HepG2 (cell line): Measurements from ENCODE around the gene HECTD1. TPM values are rescaled to one million over a fixed set of nuclear protein-coding genes. Genes with fewer than 3 reads are reported as not detected.

Experiments used
- AKAP8 ChIP-seq: sonication (generic); formaldehyde crosslinking; IDR thresholded peaks from 2 replicates; pipeline ENCODE4 v1.5.1; 2020; ENCODE audit warnings: mild to moderate bottlenecking, missing genetic modification reagents
- ATF7-NPFF ChIP-seq: sonication (generic); formaldehyde crosslinking; IDR thresholded peaks from 2 replicates; pipeline ENCODE4 v1.8.1; 2023; ENCODE audit warnings: mild to moderate bottlenecking, low read depth, missing genetic modification reagents, moderate library complexity
- GABPA ChIP-seq, 2 experiments: IDR thresholded peaks; 2 replicates each; pipeline ENCODE4 v1.6.1; 2011 to 2016; ENCODE audit warnings: low read depth in 2 of 2, low read length in 1 of 2, missing biosample characterization in 1 of 2, missing genetic modification characterization in 1 of 2
- MIER3 ChIP-seq: IDR thresholded peaks from 2 replicates; pipeline ENCODE4 v1.6.1; 2016; ENCODE audit warnings: missing compliant biosample characterization, borderline replicate concordance
- MXD4 ChIP-seq: IDR thresholded peaks from 2 replicates; pipeline ENCODE4 v1.6.1; 2016; ENCODE audit warnings: mild to moderate bottlenecking, missing biosample characterization, missing genetic modification reagents
- NCOA2 ChIP-seq: sonication (generic); formaldehyde crosslinking; IDR thresholded peaks from 2 replicates; pipeline ENCODE4 v1.8.0; 2022; ENCODE audit warnings: inconsistent platforms
- NR1H2 ChIP-seq: sonication (generic); formaldehyde crosslinking; IDR thresholded peaks from 2 replicates; pipeline ENCODE4 v1.8.1; 2022; ENCODE audit warnings: low read depth, missing genetic modification reagents, borderline replicate concordance
- SRF ChIP-seq: IDR thresholded peaks from 2 replicates; pipeline ENCODE4 v1.6.1; 2011; ENCODE audit warnings: mild to moderate bottlenecking, low read depth, low read length, moderate library complexity
- ZEB1 ChIP-seq: IDR thresholded peaks from 2 replicates; pipeline ENCODE4 v1.6.1; 2012; ENCODE audit warnings: mild to moderate bottlenecking, low read depth, inconsistent platforms; ENCODE audit not compliant: insufficient replicate concordance
- ZNF136 ChIP-seq: sonication (generic); formaldehyde crosslinking; IDR thresholded peaks from 2 replicates; pipeline ENCODE4 v1.8.1; 2022; ENCODE audit warnings: low read depth, mild to moderate bottlenecking, moderate library complexity, missing genetic modification reagents
- ZNF569 ChIP-seq: sonication (generic); formaldehyde crosslinking; IDR thresholded peaks from 2 replicates; pipeline ENCODE4 v1.5.0; 2020; ENCODE audit warnings: mild to moderate bottlenecking, missing genetic modification reagents, moderate library complexity, borderline replicate concordance
- polyA plus RNA-seq, 8 experiments: library from polyadenylated mRNA; depleted of rRNA in 3 of 8; stranded (reverse) in 7 of 8; unstranded in 1 of 8; fragments of >200 nt; fragmentation: Illumina TruSeq in 4 of 8; extraction: Trizol in 4 of 8; gene quantifications; 2 replicates each; pipeline versions ENCODE4 v1.2.1 to v1.2.3, GENCODE V29; 2011 to 2016; ENCODE audit warnings: low read depth in 4 of 8, missing spikeins in 1 of 8, mixed read lengths in 1 of 8; ENCODE audit not compliant: insufficient read depth in 1 of 8
- total RNA-seq, 5 experiments: library from RNA; depleted of rRNA; stranded (reverse); fragments of >200 nt; fragmentation: Illumina TruSeq; extraction: Trizol; gene quantifications; 2 replicates each; pipeline ENCODE4 v1.2.3, GENCODE V29; 2016; ENCODE audit warnings: low read depth in 1 of 5
- TF ChIP-seq, protein P1 (sequence below), 2 experiments: fragments of 450-650 bp in 1 of 2; sonication (generic) in 1 of 2; formaldehyde crosslinking in 1 of 2; IDR thresholded peaks; 2 replicates each; pipeline versions ENCODE4 v1.6.1 to v1.8.0; 2016 to 2022; ENCODE audit warnings: antibody characterized with exemption in 1 of 2, mild to moderate bottlenecking in 1 of 2, missing genetic modification reagents in 1 of 2
- TF ChIP-seq, protein P2 (sequence below): sonication (generic); formaldehyde crosslinking; IDR thresholded peaks from 2 replicates; pipeline ENCODE4 v1.4.0; 2020; ENCODE audit warnings: missing genetic modification reagents
- TF ChIP-seq, protein P3 (sequence below): sonication (generic); formaldehyde crosslinking; IDR thresholded peaks from 2 replicates; pipeline ENCODE4 v1.5.0; 2020; ENCODE audit warnings: missing genetic modification reagents
- TF ChIP-seq, protein P4 (sequence below), 2 experiments: fragments of 450-650 bp in 1 of 2; sonication (generic) in 1 of 2; formaldehyde crosslinking; IDR thresholded peaks; 2 replicates each; pipeline versions ENCODE4 v1.5.0 to v1.8.0; 2020 to 2022; ENCODE audit warnings: mild to moderate bottlenecking in 1 of 2, missing genetic modification reagents in 1 of 2

The HECTD1 gene
- total and polyA plus RNA-seq, 2 of the 13 experiments (the other 11 are each of a cell fraction or from before 2014, with no cell fraction given), result 312 to 560 TPM

DNA sequence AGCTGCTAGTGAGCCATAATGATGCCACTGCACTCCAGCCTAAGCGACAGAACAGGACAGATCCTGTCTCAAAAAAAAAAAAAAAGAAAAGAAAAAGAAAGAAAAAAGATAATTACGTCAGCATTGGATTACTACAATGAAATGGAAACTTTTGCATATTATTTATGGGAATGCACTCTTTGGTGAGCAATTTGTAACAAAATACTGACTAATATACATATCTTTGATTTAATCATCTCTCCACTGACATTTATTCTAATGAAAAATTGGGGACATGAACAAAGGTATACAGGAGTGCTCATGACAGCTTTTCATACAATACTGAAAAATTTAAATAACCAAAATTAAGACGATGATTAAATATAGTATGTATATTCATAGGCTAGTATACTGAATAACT lies 27.9 kb upstream of the HECTD1 start (continued):
- TF ChIP-seq NCOA2 (CRISPR knock-in tag) (no peak), SRF (no peak), ZNF569 (CRISPR knock-in tag) (no peak), MXD4 (CRISPR knock-in tag) (no peak), AKAP8 (CRISPR knock-in tag) (no peak), ZNF136 (CRISPR knock-in tag) (no peak), NR1H2 (CRISPR knock-in tag) (no peak), MIER3 (CRISPR knock-in tag) (no peak), GABPA (IDR thresholded peaks at IDR 0.05; ENCODE audit: low read depth, low read length) (no peak), GABPA (CRISPR knock-in tag; IDR thresholded peaks at IDR 0.05; ENCODE audit: low read depth) (0 out of 2 replicates have a peak, but pooled peaks have one; percentile 10), ATF7-NPFF (CRISPR knock-in tag) (no peak), ZEB1 (no peak)
- TF ChIP-seq, protein P1, sequence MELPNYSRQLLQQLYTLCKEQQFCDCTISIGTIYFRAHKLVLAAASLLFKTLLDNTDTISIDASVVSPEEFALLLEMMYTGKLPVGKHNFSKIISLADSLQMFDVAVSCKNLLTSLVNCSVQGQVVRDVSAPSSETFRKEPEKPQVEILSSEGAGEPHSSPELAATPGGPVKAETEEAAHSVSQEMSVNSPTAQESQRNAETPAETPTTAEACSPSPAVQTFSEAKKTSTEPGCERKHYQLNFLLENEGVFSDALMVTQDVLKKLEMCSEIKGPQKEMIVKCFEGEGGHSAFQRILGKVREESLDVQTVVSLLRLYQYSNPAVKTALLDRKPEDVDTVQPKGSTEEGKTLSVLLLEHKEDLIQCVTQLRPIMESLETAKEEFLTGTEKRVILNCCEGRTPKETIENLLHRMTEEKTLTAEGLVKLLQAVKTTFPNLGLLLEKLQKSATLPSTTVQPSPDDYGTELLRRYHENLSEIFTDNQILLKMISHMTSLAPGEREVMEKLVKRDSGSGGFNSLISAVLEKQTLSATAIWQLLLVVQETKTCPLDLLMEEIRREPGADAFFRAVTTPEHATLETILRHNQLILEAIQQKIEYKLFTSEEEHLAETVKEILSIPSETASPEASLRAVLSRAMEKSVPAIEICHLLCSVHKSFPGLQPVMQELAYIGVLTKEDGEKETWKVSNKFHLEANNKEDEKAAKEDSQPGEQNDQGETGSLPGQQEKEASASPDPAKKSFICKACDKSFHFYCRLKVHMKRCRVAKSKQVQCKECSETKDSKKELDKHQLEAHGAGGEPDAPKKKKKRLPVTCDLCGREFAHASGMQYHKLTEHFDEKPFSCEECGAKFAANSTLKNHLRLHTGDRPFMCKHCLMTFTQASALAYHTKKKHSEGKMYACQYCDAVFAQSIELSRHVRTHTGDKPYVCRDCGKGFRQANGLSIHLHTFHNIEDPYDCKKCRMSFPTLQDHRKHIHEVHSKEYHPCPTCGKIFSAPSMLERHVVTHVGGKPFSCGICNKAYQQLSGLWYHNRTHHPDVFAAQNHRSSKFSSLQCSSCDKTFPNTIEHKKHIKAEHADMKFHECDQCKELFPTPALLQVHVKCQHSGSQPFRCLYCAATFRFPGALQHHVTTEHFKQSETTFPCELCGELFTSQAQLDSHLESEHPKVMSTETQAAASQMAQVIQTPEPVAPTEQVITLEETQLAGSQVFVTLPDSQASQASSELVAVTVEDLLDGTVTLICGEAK (IDR thresholded peaks at IDR 0.05), result no peak
- TF ChIP-seq, protein P1 (CRISPR knock-in tag; IDR thresholded peaks at IDR 0.05), result no peak
- TF ChIP-seq, protein P2, sequence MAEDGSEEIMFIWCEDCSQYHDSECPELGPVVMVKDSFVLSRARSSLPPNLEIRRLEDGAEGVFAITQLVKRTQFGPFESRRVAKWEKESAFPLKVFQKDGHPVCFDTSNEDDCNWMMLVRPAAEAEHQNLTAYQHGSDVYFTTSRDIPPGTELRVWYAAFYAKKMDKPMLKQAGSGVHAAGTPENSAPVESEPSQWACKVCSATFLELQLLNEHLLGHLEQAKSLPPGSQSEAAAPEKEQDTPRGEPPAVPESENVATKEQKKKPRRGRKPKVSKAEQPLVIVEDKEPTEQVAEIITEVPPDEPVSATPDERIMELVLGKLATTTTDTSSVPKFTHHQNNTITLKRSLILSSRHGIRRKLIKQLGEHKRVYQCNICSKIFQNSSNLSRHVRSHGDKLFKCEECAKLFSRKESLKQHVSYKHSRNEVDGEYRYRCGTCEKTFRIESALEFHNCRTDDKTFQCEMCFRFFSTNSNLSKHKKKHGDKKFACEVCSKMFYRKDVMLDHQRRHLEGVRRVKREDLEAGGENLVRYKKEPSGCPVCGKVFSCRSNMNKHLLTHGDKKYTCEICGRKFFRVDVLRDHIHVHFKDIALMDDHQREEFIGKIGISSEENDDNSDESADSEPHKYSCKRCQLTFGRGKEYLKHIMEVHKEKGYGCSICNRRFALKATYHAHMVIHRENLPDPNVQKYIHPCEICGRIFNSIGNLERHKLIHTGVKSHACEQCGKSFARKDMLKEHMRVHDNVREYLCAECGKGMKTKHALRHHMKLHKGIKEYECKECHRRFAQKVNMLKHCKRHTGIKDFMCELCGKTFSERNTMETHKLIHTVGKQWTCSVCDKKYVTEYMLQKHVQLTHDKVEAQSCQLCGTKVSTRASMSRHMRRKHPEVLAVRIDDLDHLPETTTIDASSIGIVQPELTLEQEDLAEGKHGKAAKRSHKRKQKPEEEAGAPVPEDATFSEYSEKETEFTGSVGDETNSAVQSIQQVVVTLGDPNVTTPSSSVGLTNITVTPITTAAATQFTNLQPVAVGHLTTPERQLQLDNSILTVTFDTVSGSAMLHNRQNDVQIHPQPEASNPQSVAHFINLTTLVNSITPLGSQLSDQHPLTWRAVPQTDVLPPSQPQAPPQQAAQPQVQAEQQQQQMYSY (CRISPR knock-in tag), result no peak
- TF ChIP-seq, protein P3, sequence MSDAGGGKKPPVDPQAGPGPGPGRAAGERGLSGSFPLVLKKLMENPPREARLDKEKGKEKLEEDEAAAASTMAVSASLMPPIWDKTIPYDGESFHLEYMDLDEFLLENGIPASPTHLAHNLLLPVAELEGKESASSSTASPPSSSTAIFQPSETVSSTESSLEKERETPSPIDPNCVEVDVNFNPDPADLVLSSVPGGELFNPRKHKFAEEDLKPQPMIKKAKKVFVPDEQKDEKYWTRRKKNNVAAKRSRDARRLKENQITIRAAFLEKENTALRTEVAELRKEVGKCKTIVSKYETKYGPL (CRISPR knock-in tag), result 0 out of 2 replicates have a peak, but pooled peaks have one; percentile 21
- TF ChIP-seq, protein P4, sequence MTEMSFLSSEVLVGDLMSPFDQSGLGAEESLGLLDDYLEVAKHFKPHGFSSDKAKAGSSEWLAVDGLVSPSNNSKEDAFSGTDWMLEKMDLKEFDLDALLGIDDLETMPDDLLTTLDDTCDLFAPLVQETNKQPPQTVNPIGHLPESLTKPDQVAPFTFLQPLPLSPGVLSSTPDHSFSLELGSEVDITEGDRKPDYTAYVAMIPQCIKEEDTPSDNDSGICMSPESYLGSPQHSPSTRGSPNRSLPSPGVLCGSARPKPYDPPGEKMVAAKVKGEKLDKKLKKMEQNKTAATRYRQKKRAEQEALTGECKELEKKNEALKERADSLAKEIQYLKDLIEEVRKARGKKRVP (CRISPR knock-in tag; IDR thresholded peaks at IDR 0.05), result 0 out of 4 replicates have a peak, but pooled peaks of 1 of the 2 experiments have one; percentile 22
